Measurements from ENCODE around the gene ETV5. TPM values are rescaled to one million over a fixed set of nuclear protein-coding genes. Genes with fewer than 3 reads are reported as not detected.

ETV5 gene
- total RNA-seq, 1 experiment from 2014 or later: 92.9 TPM

DNA sequence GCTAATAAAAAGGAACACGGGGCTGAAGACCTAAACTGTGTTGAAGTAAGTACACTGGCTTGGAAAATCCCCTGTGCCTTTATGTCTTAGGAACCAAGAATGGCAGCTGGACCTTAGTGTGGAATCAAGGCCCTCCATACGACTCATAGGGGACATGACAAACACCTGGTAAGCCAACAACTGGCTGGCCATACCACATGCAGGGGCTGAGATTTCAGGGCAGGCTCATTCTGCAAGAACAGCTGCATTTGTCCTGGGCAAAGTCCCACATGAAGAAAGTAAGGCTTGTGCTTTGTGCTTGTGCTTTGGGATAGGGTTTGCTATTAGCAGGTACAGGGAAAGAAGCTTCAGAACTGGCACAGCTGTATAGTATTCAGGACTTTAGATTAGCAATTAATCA lies 18.0 kb downstream of the ETV5 start:
- no peaks in the 10 kb centered on the region for H3K27me3 ChIP-seq (replicated peaks; ENCODE audit: insufficient read depth, low read depth, low read length, poor library complexity)
- peaks cover 8% of the 10 kb centered on the region for H3K4me1 ChIP-seq (ENCODE audit: insufficient read depth, low read length, poor library complexity, severe bottlenecking)
- CTCF ChIA-PET: no interaction called here
- intact Hi-C loops (cut with micrococcal nuclease; ENCODE audit: unreplicated experiment): no loop called here
- TF ChIP-seq, protein P1, sequence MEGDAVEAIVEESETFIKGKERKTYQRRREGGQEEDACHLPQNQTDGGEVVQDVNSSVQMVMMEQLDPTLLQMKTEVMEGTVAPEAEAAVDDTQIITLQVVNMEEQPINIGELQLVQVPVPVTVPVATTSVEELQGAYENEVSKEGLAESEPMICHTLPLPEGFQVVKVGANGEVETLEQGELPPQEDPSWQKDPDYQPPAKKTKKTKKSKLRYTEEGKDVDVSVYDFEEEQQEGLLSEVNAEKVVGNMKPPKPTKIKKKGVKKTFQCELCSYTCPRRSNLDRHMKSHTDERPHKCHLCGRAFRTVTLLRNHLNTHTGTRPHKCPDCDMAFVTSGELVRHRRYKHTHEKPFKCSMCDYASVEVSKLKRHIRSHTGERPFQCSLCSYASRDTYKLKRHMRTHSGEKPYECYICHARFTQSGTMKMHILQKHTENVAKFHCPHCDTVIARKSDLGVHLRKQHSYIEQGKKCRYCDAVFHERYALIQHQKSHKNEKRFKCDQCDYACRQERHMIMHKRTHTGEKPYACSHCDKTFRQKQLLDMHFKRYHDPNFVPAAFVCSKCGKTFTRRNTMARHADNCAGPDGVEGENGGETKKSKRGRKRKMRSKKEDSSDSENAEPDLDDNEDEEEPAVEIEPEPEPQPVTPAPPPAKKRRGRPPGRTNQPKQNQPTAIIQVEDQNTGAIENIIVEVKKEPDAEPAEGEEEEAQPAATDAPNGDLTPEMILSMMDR (conservative IDR thresholded peaks at IDR 0.05; ENCODE audit: low read depth, low read length): no peak
- no peak for TF ChIP-seq EZH2 (IDR thresholded peaks at IDR 0.05; ENCODE audit: borderline replicate concordance, low read depth, low read length, poor library complexity, severe bottlenecking)
- POLR2A ChIA-PET (ENCODE audit: low non-redundant PET): no interaction called here
- H3K36me3 ChIP-seq (ENCODE audit: insufficient read depth, low read length, poor library complexity, severe bottlenecking): peaks cover 7% of the 10 kb centered on the region
- BruUV-seq (replicated peaks): no TSS peak
- H3K27ac ChIP-seq (ENCODE audit: low read depth, low read length, poor library complexity, severe bottlenecking): no peak overlapping the region
- H3K9me3 ChIP-seq (ENCODE audit: low read depth, low read length, poor library complexity, severe bottlenecking): no peaks in the 10 kb centered on the region
- DNase-seq (ENCODE audit: low spot score): no peak
- H3K4me3 ChIP-seq (ENCODE audit: low read depth, low read length, poor library complexity, severe bottlenecking): no peak overlapping the region

DNA sequence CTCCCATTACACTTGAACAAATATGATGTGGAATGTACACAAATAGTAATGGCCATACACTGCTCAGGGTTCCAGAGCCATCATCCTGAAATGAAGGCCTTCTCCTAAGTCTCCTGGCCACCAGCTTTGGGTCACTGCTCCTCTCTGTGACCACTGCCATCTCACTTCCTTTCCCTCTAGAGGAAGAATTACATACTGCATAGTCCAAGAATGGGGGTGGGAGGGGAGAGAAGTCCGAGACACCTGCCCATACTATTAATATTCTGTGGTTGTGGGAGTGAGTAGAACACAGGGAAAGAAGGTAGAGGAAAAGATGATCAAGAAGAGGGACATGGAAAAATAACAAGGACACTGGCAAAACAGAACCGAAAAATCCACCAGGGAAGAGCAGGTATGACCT lies 20.6 kb downstream of the ETV5 start:
- Histone ChIP-seq H3K27me3 (replicated peaks; ENCODE audit: insufficient read depth, low read depth, low read length, poor library complexity) (no peaks in the 10 kb centered on the region), H3K9me3 (ENCODE audit: low read depth, low read length, poor library complexity, severe bottlenecking) (no peaks in the 10 kb centered on the region), H3K36me3 (ENCODE audit: insufficient read depth, low read length, poor library complexity, severe bottlenecking) (peaks cover 3% of the 10 kb centered on the region), H3K4me3 (ENCODE audit: low read depth, low read length, poor library complexity, severe bottlenecking) (no peak overlapping the region), H3K4me1 (ENCODE audit: insufficient read depth, low read length, poor library complexity, severe bottlenecking) (no peaks in the 10 kb centered on the region), H3K27ac (ENCODE audit: low read depth, low read length, poor library complexity, severe bottlenecking) (no peak overlapping the region)
- POLR2A ChIA-PET (ENCODE audit: low non-redundant PET): no interaction called here
- no peak for DNase-seq (ENCODE audit: low spot score)
- intact Hi-C loops (cut with micrococcal nuclease; ENCODE audit: unreplicated experiment): no loop called here
- TF ChIP-seq, protein P1 (conservative IDR thresholded peaks at IDR 0.05; ENCODE audit: low read depth, low read length): no peak
- TF ChIP-seq EZH2 (IDR thresholded peaks at IDR 0.05; ENCODE audit: borderline replicate concordance, low read depth, low read length, poor library complexity, severe bottlenecking): no peak
- CTCF ChIA-PET: interaction anchor here (0.5 kb wide), 1 partner anchor 14 kb away, joined by 6 read pairs; no protein-coding TSS in a partner anchor
- no TSS peak for BruUV-seq (replicated peaks)

DNA sequence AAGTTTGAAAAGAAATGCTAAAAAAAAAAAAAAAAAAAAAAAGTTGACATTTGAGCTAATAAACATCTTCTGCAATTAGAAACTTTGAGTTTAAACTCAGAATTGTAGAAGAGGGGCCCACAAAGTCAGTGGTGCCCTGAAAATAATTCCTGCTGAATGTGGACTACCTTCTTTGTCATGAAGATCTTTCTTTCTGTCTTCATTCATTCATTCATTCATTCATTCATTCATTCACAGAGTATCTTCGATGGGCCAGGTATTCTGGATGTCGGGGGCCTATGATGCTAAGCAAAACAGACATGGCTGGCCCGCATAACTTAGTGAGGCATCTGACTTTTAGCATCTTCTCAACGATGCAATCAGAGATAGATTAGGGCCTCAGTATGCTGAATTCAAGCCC lies 24.6 kb downstream of the ETV5 start:
- no TSS peak for BruUV-seq (replicated peaks)
- POLR2A ChIA-PET (ENCODE audit: low non-redundant PET): no interaction called here
- peaks cover 6% of the 10 kb centered on the region for H3K36me3 ChIP-seq (ENCODE audit: insufficient read depth, low read length, poor library complexity, severe bottlenecking)

More for the DNA sequence above, 24.6 kb downstream of the ETV5 start:
- H3K4me3 ChIP-seq (ENCODE audit: low read depth, low read length, poor library complexity, severe bottlenecking): no peak overlapping the region
- no peaks in the 10 kb centered on the region for H3K9me3 ChIP-seq (ENCODE audit: low read depth, low read length, poor library complexity, severe bottlenecking)
- DNase-seq (ENCODE audit: low spot score): no peak
- TF ChIP-seq, protein P1 (conservative IDR thresholded peaks at IDR 0.05; ENCODE audit: low read depth, low read length): no peak
- no peak for TF ChIP-seq EZH2 (IDR thresholded peaks at IDR 0.05; ENCODE audit: borderline replicate concordance, low read depth, low read length, poor library complexity, severe bottlenecking)
- no peaks in the 10 kb centered on the region for H3K4me1 ChIP-seq (ENCODE audit: insufficient read depth, low read length, poor library complexity, severe bottlenecking)
- intact Hi-C loops (cut with micrococcal nuclease; ENCODE audit: unreplicated experiment): no loop called here
- no peak overlapping the region for H3K27ac ChIP-seq (ENCODE audit: low read depth, low read length, poor library complexity, severe bottlenecking)
- no peaks in the 10 kb centered on the region for H3K27me3 ChIP-seq (replicated peaks; ENCODE audit: insufficient read depth, low read depth, low read length, poor library complexity)
- CTCF ChIA-PET: no interaction called here

Measured in A673 (cell line).